SK-N-SH treated with all-trans-retinoic acid at 6 μM for 48 hours (cell line): ENCODE results near the gene ZNF30.
"Not testable (repeated sequence)": the region's sequence is repeated elsewhere in the genome, so short reads cannot be mapped to it uniquely, and the experiment has no call there.

Experiments
- ATAC-seq: fragments of 200-7000 bp; cut with Tn5 transposase; 3 replicates; pipeline ENCODE4 v1.9.1; 2020; ENCODE audit warnings: mild to moderate bottlenecking, moderate library complexity
- ARNTL ChIP-seq: fragments of 450-650 bp; formaldehyde crosslinking; IDR thresholded peaks from 2 replicates; pipeline ENCODE4 v1.5.0; 2020; ENCODE audit warnings: low read depth, mild to moderate bottlenecking, moderate library complexity, borderline replicate concordance
- BACH2 ChIP-seq: fragments of 250-450 bp; sonication (Bioruptor Pico); IDR thresholded peaks from 2 replicates; pipeline ENCODE4 v1.9.0; 2021; ENCODE audit warnings: mild to moderate bottlenecking, borderline replicate concordance
- CREB5 ChIP-seq: fragments of 250-450 bp; sonication (Bioruptor Pico); IDR thresholded peaks from 2 replicates; pipeline ENCODE4 v1.5.1; 2020; ENCODE audit warnings: low read depth, mild to moderate bottlenecking, moderate library complexity
- CSDC2 ChIP-seq: fragments of 250-450 bp; sonication (Bioruptor Pico); IDR thresholded peaks from 2 replicates; pipeline ENCODE4 v1.5.0; 2020; ENCODE audit warnings: mild to moderate bottlenecking, moderate library complexity
- GLIS3 ChIP-seq: fragments of 250-450 bp; sonication (Bioruptor Pico); IDR thresholded peaks from 2 replicates; pipeline ENCODE4 v1.5.0; 2020; ENCODE audit warnings: mild to moderate bottlenecking, moderate library complexity
- ISL1 ChIP-seq: fragments of 250-450 bp; sonication (Bioruptor Pico); IDR thresholded peaks from 2 replicates; pipeline ENCODE4 v2.1.2; 2022; ENCODE audit warnings: mild to moderate bottlenecking, moderate library complexity
- OSR1 ChIP-seq: fragments of 250-450 bp; sonication (Bioruptor Pico); IDR thresholded peaks from 2 replicates; pipeline ENCODE4 v1.8.0; 2022; ENCODE audit warnings: moderate library complexity, mild to moderate bottlenecking, inconsistent platforms
- POU6F1 ChIP-seq: fragments of 250-450 bp; sonication (Bioruptor Pico); IDR thresholded peaks from 2 replicates; pipeline ENCODE4 v1.8.0; 2021; ENCODE audit warnings: low read depth, mild to moderate bottlenecking, moderate library complexity, borderline replicate concordance
- PPARA ChIP-seq: fragments of 250-450 bp; sonication (Bioruptor Pico); IDR thresholded peaks from 2 replicates; pipeline ENCODE4 v1.5.0; 2020; ENCODE audit warnings: mild to moderate bottlenecking, borderline replicate concordance
- RARB ChIP-seq: fragments of 250-450 bp; sonication (Bioruptor Pico); IDR thresholded peaks from 2 replicates; pipeline ENCODE4 v1.8.0; 2021; ENCODE audit warnings: mild to moderate bottlenecking, moderate library complexity
- SNAI2 ChIP-seq: fragments of 250-450 bp; sonication (Bioruptor Pico); IDR thresholded peaks from 2 replicates; pipeline ENCODE4 v1.5.0; 2020; ENCODE audit warnings: mild to moderate bottlenecking, moderate library complexity
- TCF4 ChIP-seq: fragments of 250-450 bp; sonication (Bioruptor Pico); IDR thresholded peaks from 2 replicates; pipeline ENCODE4 v1.8.0; 2021; ENCODE audit warnings: mild to moderate bottlenecking, moderate library complexity, borderline replicate concordance
- TOX ChIP-seq: fragments of 250-450 bp; sonication (Bioruptor Pico); IDR thresholded peaks from 2 replicates; pipeline ENCODE4 v1.8.0; 2021; ENCODE audit warnings: mild to moderate bottlenecking, moderate library complexity, borderline replicate concordance
- TSHZ2 ChIP-seq: fragments of 250-450 bp; sonication (Bioruptor Pico); IDR thresholded peaks from 2 replicates; pipeline ENCODE4 v1.5.0; 2020; ENCODE audit warnings: mild to moderate bottlenecking, moderate library complexity
- ZFP3 ChIP-seq: fragments of 250-450 bp; sonication (Bioruptor Pico); IDR thresholded peaks from 2 replicates; pipeline ENCODE4 v1.5.0; 2020; ENCODE audit warnings: mild to moderate bottlenecking, moderate library complexity
- ZNF565 ChIP-seq: fragments of 450-650 bp; formaldehyde crosslinking; conservative IDR thresholded peaks from 2 replicates; pipeline ENCODE4 v1.5.0; 2020; ENCODE audit warnings: low read depth, mild to moderate bottlenecking, moderate library complexity
- ZNF70 ChIP-seq: fragments of 450-650 bp; formaldehyde crosslinking; IDR thresholded peaks from 2 replicates; pipeline ENCODE4 v1.5.0; 2020; ENCODE audit warnings: mild to moderate bottlenecking, moderate library complexity
- ZNF8 ChIP-seq: fragments of 450-650 bp; formaldehyde crosslinking; IDR thresholded peaks from 2 replicates; pipeline ENCODE4 v1.5.0; 2020; ENCODE audit warnings: mild to moderate bottlenecking, moderate library complexity
- TF ChIP-seq, protein P1 (sequence below): fragments of 250-450 bp; sonication (Bioruptor Pico); IDR thresholded peaks from 2 replicates; pipeline ENCODE4 v1.5.1; 2021; ENCODE audit warnings: mild to moderate bottlenecking, moderate library complexity
- TF ChIP-seq, protein P2 (sequence below): fragments of 250-450 bp; sonication (Bioruptor Pico); IDR thresholded peaks from 2 replicates; pipeline ENCODE4 v1.8.0; 2020; ENCODE audit warnings: mild to moderate bottlenecking, moderate library complexity, borderline replicate concordance

Gene ZNF30

DNA sequence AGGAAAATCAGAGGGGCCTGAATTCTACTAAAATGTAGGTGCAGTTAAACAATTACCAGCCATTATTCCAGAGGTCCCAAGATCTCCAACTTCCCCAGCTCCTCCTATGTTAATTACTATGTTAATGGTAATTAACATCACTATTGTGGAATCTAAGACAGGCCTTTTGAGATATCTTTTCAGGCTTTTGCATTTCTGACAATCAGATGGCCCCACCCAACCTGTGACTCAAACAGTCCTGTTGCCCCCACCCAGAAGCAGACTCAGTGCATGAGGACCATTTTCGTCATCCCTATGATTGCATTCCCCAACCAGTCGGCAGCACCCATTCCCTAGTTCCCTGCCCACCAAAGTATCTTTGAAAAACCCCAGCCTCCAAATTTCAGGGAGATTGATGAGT lies 8.5 kb upstream of the ZNF30 start:
- TF ChIP-seq ARNTL (CRISPR knock-in tag) (no peak), ZFP3 (CRISPR knock-in tag) (no peak), CSDC2 (no peak), SNAI2 (CRISPR knock-in tag) (no peak), ZNF8 (CRISPR knock-in tag) (no peak), TOX (CRISPR knock-in tag) (no peak), CREB5 (no peak), ISL1 (CRISPR knock-in tag) (no peak), ZNF565 (CRISPR knock-in tag) (no peak), RARB (no peak), POU6F1 (CRISPR knock-in tag) (no peak), TCF4 (CRISPR knock-in tag) (no peak), TSHZ2 (CRISPR knock-in tag) (no peak), PPARA (CRISPR knock-in tag) (no peak), ZNF70 (CRISPR knock-in tag) (no peak), GLIS3 (CRISPR knock-in tag) (no peak), OSR1 (CRISPR knock-in tag) (no peak)
- TF ChIP-seq, protein P1, sequence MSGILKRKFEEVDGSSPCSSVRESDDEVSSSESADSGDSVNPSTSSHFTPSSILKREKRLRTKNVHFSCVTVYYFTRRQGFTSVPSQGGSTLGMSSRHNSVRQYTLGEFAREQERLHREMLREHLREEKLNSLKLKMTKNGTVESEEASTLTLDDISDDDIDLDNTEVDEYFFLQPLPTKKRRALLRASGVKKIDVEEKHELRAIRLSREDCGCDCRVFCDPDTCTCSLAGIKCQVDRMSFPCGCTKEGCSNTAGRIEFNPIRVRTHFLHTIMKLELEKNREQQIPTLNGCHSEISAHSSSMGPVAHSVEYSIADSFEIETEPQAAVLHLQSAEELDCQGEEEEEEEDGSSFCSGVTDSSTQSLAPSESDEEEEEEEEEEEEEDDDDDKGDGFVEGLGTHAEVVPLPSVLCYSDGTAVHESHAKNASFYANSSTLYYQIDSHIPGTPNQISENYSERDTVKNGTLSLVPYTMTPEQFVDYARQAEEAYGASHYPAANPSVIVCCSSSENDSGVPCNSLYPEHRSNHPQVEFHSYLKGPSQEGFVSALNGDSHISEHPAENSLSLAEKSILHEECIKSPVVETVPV (CRISPR knock-in tag): no peak
- TF ChIP-seq, protein P2, sequence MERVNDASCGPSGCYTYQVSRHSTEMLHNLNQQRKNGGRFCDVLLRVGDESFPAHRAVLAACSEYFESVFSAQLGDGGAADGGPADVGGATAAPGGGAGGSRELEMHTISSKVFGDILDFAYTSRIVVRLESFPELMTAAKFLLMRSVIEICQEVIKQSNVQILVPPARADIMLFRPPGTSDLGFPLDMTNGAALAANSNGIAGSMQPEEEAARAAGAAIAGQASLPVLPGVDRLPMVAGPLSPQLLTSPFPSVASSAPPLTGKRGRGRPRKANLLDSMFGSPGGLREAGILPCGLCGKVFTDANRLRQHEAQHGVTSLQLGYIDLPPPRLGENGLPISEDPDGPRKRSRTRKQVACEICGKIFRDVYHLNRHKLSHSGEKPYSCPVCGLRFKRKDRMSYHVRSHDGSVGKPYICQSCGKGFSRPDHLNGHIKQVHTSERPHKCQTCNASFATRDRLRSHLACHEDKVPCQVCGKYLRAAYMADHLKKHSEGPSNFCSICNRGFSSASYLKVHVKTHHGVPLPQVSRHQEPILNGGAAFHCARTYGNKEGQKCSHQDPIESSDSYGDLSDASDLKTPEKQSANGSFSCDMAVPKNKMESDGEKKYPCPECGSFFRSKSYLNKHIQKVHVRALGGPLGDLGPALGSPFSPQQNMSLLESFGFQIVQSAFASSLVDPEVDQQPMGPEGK (CRISPR knock-in tag): no peak
- no peak for ATAC-seq

DNA sequence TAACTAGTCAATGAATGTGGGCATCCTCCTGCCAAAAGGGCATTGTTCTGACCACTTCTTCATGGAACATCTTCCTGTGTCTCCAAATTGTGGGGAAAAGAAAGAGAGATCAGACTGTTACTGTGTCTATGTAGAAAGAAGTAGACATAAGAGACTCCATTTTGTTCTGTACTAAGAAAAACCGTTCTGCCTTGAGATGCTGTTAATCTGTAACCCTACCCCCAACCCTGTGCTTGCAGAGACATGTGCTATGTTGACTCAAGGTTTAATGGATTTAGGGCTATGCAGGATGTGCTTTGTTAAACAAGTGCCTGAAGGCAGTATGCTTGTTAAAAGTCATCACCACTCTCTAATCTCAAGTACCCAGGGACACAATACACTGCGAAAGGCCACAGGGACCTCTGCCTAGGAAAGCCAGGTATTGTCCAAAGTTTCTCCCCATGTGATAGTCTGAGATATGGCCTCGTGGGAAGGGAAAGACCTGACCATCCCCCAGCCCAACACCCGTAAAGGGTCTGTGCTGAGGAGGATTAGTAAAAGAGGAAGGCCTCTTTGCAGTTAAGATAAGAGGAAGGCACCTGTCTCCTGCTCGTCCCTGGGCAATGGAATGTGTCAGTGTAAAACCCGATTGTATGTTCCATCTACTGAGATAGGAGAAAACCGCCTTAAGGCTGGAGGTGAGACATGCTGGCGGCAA lies 6.5 kb upstream of the ZNF30 start:
- not testable (repeated sequence) for ATAC-seq

DNA sequence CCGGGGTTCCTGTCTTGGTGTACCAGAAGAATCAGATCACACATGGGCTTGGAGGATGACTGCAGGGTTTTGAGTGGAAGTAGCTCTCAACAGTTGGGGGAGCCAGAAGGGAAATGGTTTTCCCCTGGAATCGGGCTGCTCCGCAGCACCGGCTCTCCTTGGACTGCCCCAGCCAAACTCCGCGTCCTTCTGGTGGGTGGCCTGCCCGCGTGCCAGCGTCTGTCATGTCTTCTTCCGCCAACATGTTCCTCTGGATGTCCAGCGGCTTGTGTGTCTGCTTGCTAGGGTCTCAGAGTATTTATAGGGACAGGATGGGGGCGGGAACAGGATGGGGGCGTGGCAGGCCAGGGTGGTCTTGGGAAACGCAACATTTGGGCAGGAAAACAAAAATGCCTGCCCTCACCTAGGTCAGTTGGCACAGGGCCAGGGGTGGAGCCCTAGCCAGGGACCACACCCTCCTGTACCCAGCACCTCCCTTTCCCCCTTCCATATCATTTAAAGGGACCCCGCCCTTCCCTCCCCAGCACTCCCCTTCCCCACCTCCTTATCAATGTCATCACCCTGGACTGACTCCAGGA lies 1.3 kb upstream of the ZNF30 start:
- TF ChIP-seq OSR1 (CRISPR knock-in tag) (no peak), TOX (CRISPR knock-in tag) (no peak), GLIS3 (CRISPR knock-in tag) (no peak), BACH2 (CRISPR knock-in tag) (no peak)
- TF ChIP-seq, all 23 proteins: peak for 0
- no peak for ATAC-seq
